Caco-2 (cell line): ENCODE measurements around the gene NDUFB7. TPM values are rescaled to one million over a fixed set of nuclear protein-coding genes. Genes with fewer than 3 reads are reported as not detected.

Source experiments
- BruUV-seq: library from RNA; stranded (reverse); fragments of 400-500 nt; replicated peaks from 2 replicates; lab custom pipeline; 2021; lab: Mats Ljungman, UMichigan
- CTCF ChIA-PET: fragments of 300-600 bp; sonication (Branson Sonifier 250); formaldehyde crosslinking; loops from one replicate; lab custom pipeline; 2022; ENCODE audit warnings: antibody characterized with exemption; lab: Charles Lee
- POLR2A ChIA-PET: fragments of 300-600 bp; sonication (Branson Sonifier 250); formaldehyde crosslinking; loops from one replicate; lab custom pipeline; 2022; ENCODE audit warnings: antibody characterized with exemption; lab: Charles Lee
- DNase-seq, 2 experiments: peaks; one replicate each; pipeline versions ENCODE4 v3.0.0 to v3.0.0-alpha.2; 2020 to 2022
- H3K27me3 ChIP-seq: replicated peaks from 2 replicates; pipeline ENCODE4 v1.6.0; 2011; ENCODE audit warnings: low read length; ENCODE audit not compliant: control insufficient read depth, insufficient read depth
- H3K36me3 ChIP-seq: 2 replicates; pipeline ENCODE4 v1.5.1; 2011; ENCODE audit warnings: low read length; ENCODE audit not compliant: control insufficient read depth, insufficient read depth
- H3K4me1 ChIP-seq: fragments of 250-450 bp; sonication (Bioruptor Pico); 2 replicates; pipeline ENCODE4 v1.5.1; 2020; ENCODE audit warnings: mild to moderate bottlenecking
- H3K4me3 ChIP-seq: 2 replicates; pipeline ENCODE4 v1.5.1; 2011; ENCODE audit warnings: low read depth, mild to moderate bottlenecking, control low read depth, low read length
- H3K9me3 ChIP-seq: fragments of 250-450 bp; sonication (Bioruptor Pico); 2 replicates; pipeline ENCODE4 v1.5.1; 2020; ENCODE audit warnings: mild to moderate bottlenecking, moderate library complexity
- H3K27ac Mint-ChIP-seq: one replicate; pipeline ENCODE4 v1.8.0; 2022; ENCODE audit warnings: mixed read lengths; ENCODE audit not compliant: unreplicated experiment
- H3K27me3 Mint-ChIP-seq: one replicate; pipeline ENCODE4 v1.8.0; 2022; ENCODE audit warnings: mixed read lengths; ENCODE audit not compliant: insufficient read depth, unreplicated experiment
- H3K36me3 Mint-ChIP-seq: one replicate; pipeline ENCODE4 v1.8.0; 2022; ENCODE audit warnings: mild to moderate bottlenecking, mixed read lengths; ENCODE audit not compliant: insufficient read depth, unreplicated experiment
- H3K4me1 Mint-ChIP-seq: one replicate; pipeline ENCODE4 v1.8.0; 2022; ENCODE audit warnings: low read depth, mixed read lengths; ENCODE audit not compliant: unreplicated experiment
- H3K4me3 Mint-ChIP-seq: one replicate; pipeline ENCODE4 v1.8.0; 2022; ENCODE audit warnings: mild to moderate bottlenecking, moderate library complexity, mixed read lengths; ENCODE audit not compliant: unreplicated experiment
- H3K9me3 Mint-ChIP-seq: one replicate; pipeline ENCODE4 v1.8.0; 2022; ENCODE audit warnings: mixed read lengths; ENCODE audit not compliant: unreplicated experiment
- intact Hi-C: fragments of 100-400 bp; cut with micrococcal nuclease; formaldehyde crosslinking; loops from one replicate; pipeline ENCODE4 v1.10.0; 2022; ENCODE audit not compliant: unreplicated experiment
- total RNA-seq: library from RNA; stranded (reverse); gene quantifications from 2 replicates; pipeline ENCODE4 v1.2.3, GENCODE V29; 2022
- TF ChIP-seq, protein P1 (sequence below), 2 experiments: fragments of 200-600 bp in 1 of 2; IDR thresholded peaks; 1 replicate in 1 of 2; 2 replicates in 1 of 2; pipeline versions ENCODE4 v1.5.1 to v1.8.0; 2011 to 2022; ENCODE audit warnings: antibody characterized with exemption in 1 of 2, control low read depth in 1 of 2, inconsistent platforms in 1 of 2, low read depth in 1 of 2, low read length in 1 of 2, mild to moderate bottlenecking in 1 of 2, moderate library complexity in 1 of 2; ENCODE audit not compliant: insufficient read depth in 1 of 2, severe bottlenecking in 1 of 2, unreplicated experiment in 1 of 2

Gene NDUFB7
- total RNA-seq, 1 experiment from 2014 or later = 158 TPM

DNA sequence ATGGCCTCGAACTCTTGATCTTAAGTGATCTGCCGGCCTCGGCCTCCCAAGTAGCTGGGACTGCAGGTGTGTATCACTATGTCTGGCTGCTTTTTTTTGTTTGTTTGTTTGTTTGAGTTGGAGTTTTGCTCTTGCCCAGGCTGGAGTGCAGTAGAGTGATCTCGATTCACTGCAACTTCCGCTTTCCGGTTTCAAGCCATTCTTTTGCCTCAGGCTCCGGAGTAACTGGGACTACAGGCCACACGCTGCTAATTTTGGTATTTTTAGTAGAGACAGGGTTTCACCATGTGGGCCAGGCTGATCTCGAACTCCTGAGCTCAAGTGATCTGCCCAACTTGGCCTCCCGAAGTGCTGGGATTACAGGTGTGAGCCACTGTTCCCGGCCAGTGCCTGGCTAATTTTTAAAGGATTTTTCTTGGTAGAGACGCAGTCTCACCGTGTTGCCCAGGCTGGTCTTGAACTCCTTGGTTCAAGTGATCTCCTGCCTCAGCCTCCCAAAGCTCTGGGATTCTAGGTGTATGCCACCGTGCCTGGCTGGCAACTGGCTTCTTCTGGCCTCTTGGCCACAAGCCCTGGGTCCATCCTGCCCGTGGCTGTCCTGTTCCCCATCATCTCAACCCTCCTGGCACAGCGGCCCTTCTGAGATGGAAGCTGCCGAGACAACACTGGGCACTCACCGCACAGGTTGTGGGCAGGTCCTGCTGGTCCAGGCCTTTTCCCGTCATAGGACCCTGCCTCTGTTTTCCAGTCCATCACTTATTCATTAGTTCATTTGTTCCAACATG, 30.9 kb downstream of the NDUFB7 start:
- POLR2A ChIA-PET = no interaction called here
- H3K4me3 Mint-ChIP-seq = no peak overlapping the region
- no peaks in the 10 kb centered on the region for H3K36me3 ChIP-seq
- H3K4me1 Mint-ChIP-seq = no peaks in the 10 kb centered on the region
- no peaks in the 10 kb centered on the region for H3K9me3 Mint-ChIP-seq
- H3K27me3 Mint-ChIP-seq = no peaks in the 10 kb centered on the region
- H3K4me1 ChIP-seq = peaks cover 14% of the 10 kb centered on the region
- CTCF ChIA-PET = no interaction called here
- TF ChIP-seq, protein P1, sequence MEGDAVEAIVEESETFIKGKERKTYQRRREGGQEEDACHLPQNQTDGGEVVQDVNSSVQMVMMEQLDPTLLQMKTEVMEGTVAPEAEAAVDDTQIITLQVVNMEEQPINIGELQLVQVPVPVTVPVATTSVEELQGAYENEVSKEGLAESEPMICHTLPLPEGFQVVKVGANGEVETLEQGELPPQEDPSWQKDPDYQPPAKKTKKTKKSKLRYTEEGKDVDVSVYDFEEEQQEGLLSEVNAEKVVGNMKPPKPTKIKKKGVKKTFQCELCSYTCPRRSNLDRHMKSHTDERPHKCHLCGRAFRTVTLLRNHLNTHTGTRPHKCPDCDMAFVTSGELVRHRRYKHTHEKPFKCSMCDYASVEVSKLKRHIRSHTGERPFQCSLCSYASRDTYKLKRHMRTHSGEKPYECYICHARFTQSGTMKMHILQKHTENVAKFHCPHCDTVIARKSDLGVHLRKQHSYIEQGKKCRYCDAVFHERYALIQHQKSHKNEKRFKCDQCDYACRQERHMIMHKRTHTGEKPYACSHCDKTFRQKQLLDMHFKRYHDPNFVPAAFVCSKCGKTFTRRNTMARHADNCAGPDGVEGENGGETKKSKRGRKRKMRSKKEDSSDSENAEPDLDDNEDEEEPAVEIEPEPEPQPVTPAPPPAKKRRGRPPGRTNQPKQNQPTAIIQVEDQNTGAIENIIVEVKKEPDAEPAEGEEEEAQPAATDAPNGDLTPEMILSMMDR (IDR thresholded peaks at IDR 0.05; ENCODE audit: insufficient read depth in 1 of 2, low read depth in 1 of 2, low read length in 1 of 2, severe bottlenecking in 1 of 2, unreplicated experiment in 1 of 2) = no peak
- H3K27me3 ChIP-seq = no peaks in the 10 kb centered on the region
- intact Hi-C loops = no loop called here
- no peak overlapping the region for H3K4me3 ChIP-seq
- H3K27ac Mint-ChIP-seq = peak overlapping the region; percentile 27
- H3K9me3 ChIP-seq = no peaks in the 10 kb centered on the region
- BruUV-seq = no TSS peak
- peaks cover 54% of the 10 kb centered on the region for H3K36me3 Mint-ChIP-seq
- no peak for DNase-seq

- intact Hi-C loops = loop anchor here (1.0 to 2.0 kb wide), 2 partner anchors 8 to 14 kb away; partner anchors contain the start of gene TECR
- H3K9me3 Mint-ChIP-seq = no peaks in the 10 kb centered on the region
- ChIA-PET POLR2A (interaction anchor here (0.7 to 2.0 kb wide), 3 partner anchors 19 to 538 kb away, joined by 3 to 11 read pairs (median 7); partner anchors contain the start of genes DNAJB1 and ZNF333), CTCF (interaction anchor here (0.6 to 1.1 kb wide), 4 partner anchors 13 to 19 kb away, joined by 3 to 4 read pairs (median 3); partner anchors contain the start of gene DNAJB1)
- Histone ChIP-seq H3K4me3 (no peak overlapping the region), H3K4me1 (peaks cover 10% of the 10 kb centered on the region), H3K27me3 (no peaks in the 10 kb centered on the region), H3K36me3 (no peaks in the 10 kb centered on the region; the same call in none of the 2 replicates), H3K9me3 (no peaks in the 10 kb centered on the region)
- peak overlapping the region; percentile 70 for H3K27ac Mint-ChIP-seq
- TF ChIP-seq, protein P1 (IDR thresholded peaks at IDR 0.05; ENCODE audit: insufficient read depth in 1 of 2, low read depth in 1 of 2, low read length in 1 of 2, severe bottlenecking in 1 of 2, unreplicated experiment in 1 of 2) = no peak
- BruUV-seq = no TSS peak
- DNase-seq = peak; percentile 89 to 96
- no peaks in the 10 kb centered on the region for H3K4me1 Mint-ChIP-seq
- peak overlapping the region; percentile 64 for H3K4me3 Mint-ChIP-seq
- no peaks in the 10 kb centered on the region for H3K27me3 Mint-ChIP-seq
- peaks cover 44% of the 10 kb centered on the region for H3K36me3 Mint-ChIP-seq
These were observed 34.8 kb downstream of the NDUFB7 start for GRCh38 chr19:14536926-14537692.

DNA sequence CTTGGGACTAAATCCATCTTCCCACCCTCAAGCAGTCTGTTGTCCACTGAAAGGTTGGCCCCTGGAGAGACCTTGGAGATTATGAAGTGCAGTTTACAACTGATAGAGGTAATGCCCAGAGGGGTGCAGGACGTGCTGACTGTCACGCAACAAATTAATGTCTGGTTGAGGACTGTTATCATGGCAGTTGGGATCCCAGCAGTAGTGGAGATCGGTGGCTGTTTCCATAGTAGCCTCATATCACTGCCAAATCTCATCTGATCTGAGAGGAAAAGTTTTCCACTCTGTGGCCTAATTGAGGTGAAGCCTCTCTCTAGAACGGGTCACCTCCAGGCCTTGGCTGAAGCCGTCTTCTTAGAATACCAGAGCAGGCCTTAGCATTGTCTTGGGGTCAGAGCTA, 38.4 kb downstream of the NDUFB7 start:
- TF ChIP-seq, protein P1 (IDR thresholded peaks at IDR 0.05; ENCODE audit: insufficient read depth in 1 of 2, low read depth in 1 of 2, low read length in 1 of 2, severe bottlenecking in 1 of 2, unreplicated experiment in 1 of 2) = no peak
- ChIA-PET CTCF (no interaction called here), POLR2A (no interaction called here)
- Histone ChIP-seq H3K36me3 (no peaks in the 10 kb centered on the region; the same call in none of the 2 replicates), H3K9me3 (no peaks in the 10 kb centered on the region), H3K27me3 (no peaks in the 10 kb centered on the region), H3K4me3 (no peak overlapping the region), H3K4me1 (peaks cover 20% of the 10 kb centered on the region)
- Mint-ChIP-seq H3K9me3 (no peaks in the 10 kb centered on the region), H3K36me3 (peaks cover 52% of the 10 kb centered on the region), H3K4me3 (no peak overlapping the region), H3K27ac (no peak overlapping the region), H3K4me1 (no peaks in the 10 kb centered on the region), H3K27me3 (no peaks in the 10 kb centered on the region)
- intact Hi-C loops = no loop called here
- DNase-seq = no peak
- BruUV-seq = no TSS peak
